ENCODE measurements around the gene WHRN. TPM values are rescaled to one million over a fixed set of nuclear protein-coding genes. Genes with fewer than 3 reads are reported as not detected.

The WHRN gene
- total and polyA plus RNA-seq, 2 of the 8 experiments (the other 6 are each of a cell fraction or from before 2014, with no cell fraction given), result 4.4 to 7.7 TPM

DNA sequence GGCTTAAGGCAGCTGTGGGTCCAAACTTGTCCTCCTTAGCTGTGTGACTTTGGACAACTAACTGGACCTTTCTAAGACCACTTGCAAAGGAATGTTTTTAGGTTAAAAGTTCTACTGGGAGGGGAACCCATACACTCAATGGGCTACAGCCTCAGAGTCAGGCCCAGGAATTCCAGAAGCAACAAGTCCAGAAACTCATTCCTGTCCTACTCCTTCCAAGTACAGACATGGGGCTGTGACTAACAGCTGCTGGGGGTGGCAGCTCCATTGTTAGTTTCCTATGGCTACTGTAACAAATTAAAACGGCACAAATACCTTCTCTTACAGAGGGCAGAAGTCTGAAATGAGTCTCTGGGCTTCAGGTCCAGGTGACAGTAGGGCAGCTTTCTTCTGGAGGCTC lies 105.1 kb downstream of the WHRN start (continued):
- TF ChIP-seq CHD1 (IDR thresholded peaks at IDR 0.05; ENCODE audit: low read depth, low read length), result no peak

All from H1 (cell line).